MM.1S (cell line): Measurements from ENCODE around the gene ANKRD16.

ENCODE experiments used
- DNase-seq: peaks from one replicate; pipeline ENCODE4 v3.0.0-alpha.2; 2015
- H2AFZ ChIP-seq: fragments of 300-600 bp; sonication (generic); 2 replicates; pipeline ENCODE4 v1.6.0; 2016; ENCODE audit warnings: antibody characterized with exemption, low read length
- H3F3A ChIP-seq: fragments of 300-600 bp; sonication (generic); 2 replicates; pipeline ENCODE4 v1.6.1; 2016; ENCODE audit warnings: mild to moderate bottlenecking, antibody characterized with exemption, low read length, moderate library complexity, mixed read lengths; ENCODE audit not compliant: insufficient read depth
- H3K27ac ChIP-seq: fragments of 300-600 bp; sonication (generic); 2 replicates; pipeline ENCODE4 v1.5.1; 2016; ENCODE audit warnings: mild to moderate bottlenecking, low read length
- H3K27me3 ChIP-seq: fragments of 300-600 bp; sonication (generic); replicated peaks from 2 replicates; pipeline ENCODE4 v1.6.0; 2016; ENCODE audit warnings: low read length; ENCODE audit not compliant: insufficient read depth
- H3K36me3 ChIP-seq: fragments of 300-600 bp; sonication (generic); replicated peaks from 2 replicates; pipeline ENCODE4 v1.6.1; 2016; ENCODE audit warnings: mild to moderate bottlenecking, low read length, mixed read lengths; ENCODE audit not compliant: insufficient read depth
- H3K4me1 ChIP-seq: fragments of 300-600 bp; sonication (generic); 2 replicates; pipeline ENCODE4 v1.6.1; 2016; ENCODE audit warnings: low read length, mixed read lengths
- H3K4me2 ChIP-seq: fragments of 300-600 bp; sonication (generic); 2 replicates; pipeline ENCODE4 v1.6.0; 2016; ENCODE audit warnings: low read depth, low read length
- H3K4me3 ChIP-seq: fragments of 300-600 bp; sonication (generic); 2 replicates; pipeline ENCODE4 v1.5.1; 2016; ENCODE audit warnings: low read length, mixed read lengths
- H3K79me2 ChIP-seq: fragments of 300-600 bp; sonication (generic); 2 replicates; pipeline ENCODE4 v1.6.1; 2016; ENCODE audit warnings: mixed run types, low read length, mixed read lengths
- H3K9ac ChIP-seq: fragments of 300-600 bp; sonication (generic); 2 replicates; pipeline ENCODE4 v1.6.1; 2016; ENCODE audit warnings: low read length, mixed read lengths
- H3K9me2 ChIP-seq: fragments of 300-600 bp; sonication (generic); replicated peaks from 2 replicates; pipeline ENCODE4 v1.6.1; 2016; ENCODE audit warnings: mild to moderate bottlenecking, low read length, mixed read lengths; ENCODE audit not compliant: insufficient read depth
- H3K9me3 ChIP-seq: fragments of 300-600 bp; sonication (generic); replicated peaks from 2 replicates; pipeline ENCODE4 v1.6.1; 2016; ENCODE audit warnings: mild to moderate bottlenecking, low read length, mixed read lengths; ENCODE audit not compliant: insufficient read depth
- H4K20me1 ChIP-seq: fragments of 300-600 bp; sonication (generic); 2 replicates; pipeline ENCODE4 v1.6.1; 2016; ENCODE audit warnings: mild to moderate bottlenecking, low read length, moderate library complexity, mixed read lengths; ENCODE audit not compliant: insufficient read depth
- EZH2 ChIP-seq: fragments of 300-600 bp; sonication (generic); optimal IDR thresholded peaks from 2 replicates; pipeline ENCODE3; 2017; ENCODE audit warnings: low read depth, mild to moderate bottlenecking, antibody characterized with exemption, low read length, mixed read lengths
- EZH2phosphoT487 ChIP-seq: fragments of 300-600 bp; sonication (generic); IDR thresholded peaks from 2 replicates; pipeline ENCODE4 v1.6.1; 2018; ENCODE audit warnings: antibody characterized with exemption, low read length
- TF ChIP-seq, protein P1 (sequence below): fragments of 300-600 bp; sonication (generic); IDR thresholded peaks from 2 replicates; pipeline ENCODE4 v1.5.1; 2016; ENCODE audit warnings: antibody characterized with exemption, low read length, mixed read lengths

The ANKRD16 gene

DNA sequence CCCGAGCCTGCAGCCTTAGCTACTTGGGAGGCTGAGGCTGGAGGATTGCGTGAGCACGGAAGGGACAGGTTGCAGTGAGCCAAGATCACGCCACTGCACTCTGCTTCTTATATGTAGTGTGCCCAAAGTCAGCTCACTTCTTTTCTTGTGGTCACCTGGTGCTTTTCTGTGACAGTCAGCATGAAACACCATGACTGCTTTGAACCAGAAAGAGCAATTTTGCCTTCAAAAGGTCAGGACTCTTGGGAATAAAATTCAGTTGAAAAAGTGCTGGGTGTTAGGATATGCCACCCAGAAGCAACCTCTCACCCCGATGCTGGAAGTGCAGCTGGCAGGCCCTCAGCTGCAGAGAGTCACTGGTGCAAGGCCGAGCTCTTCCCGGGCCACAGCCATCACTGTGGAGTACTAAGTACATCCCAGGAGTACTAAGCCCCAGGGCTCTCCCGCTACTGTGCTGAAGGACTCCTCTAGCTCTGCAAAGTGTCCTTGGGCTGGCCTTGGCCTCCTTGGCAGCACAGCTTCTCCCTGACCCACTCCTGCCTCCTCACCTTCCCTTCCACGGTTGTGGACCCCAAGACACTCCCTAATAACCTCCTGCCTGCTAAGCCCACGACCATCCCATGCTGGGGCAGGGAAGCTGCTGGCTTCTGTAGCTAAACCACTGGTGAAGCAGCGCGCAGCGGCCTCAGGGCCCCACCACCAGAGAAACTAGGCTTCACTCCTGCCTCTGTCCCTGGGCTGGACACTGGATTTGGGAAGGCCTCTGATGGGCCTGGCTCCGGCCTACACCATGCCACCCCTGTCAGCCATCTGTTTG is 58.9 kb downstream of the ANKRD16 start:
- Histone ChIP-seq H3K27ac (no peak overlapping the region), H3K36me3 (no peaks in the 10 kb centered on the region), H3F3A (no peaks in the 10 kb centered on the region), H3K4me2 (no peak overlapping the region), H3K79me2 (no peaks in the 10 kb centered on the region), H3K4me3 (no peak overlapping the region), H3K4me1 (no peaks in the 10 kb centered on the region), H2AFZ (no peak overlapping the region), H3K9me2 (no peaks in the 10 kb centered on the region), H3K9ac (no peak overlapping the region), H4K20me1 (no peaks in the 10 kb centered on the region), H3K27me3 (no peaks in the 10 kb centered on the region), H3K9me3 (no peaks in the 10 kb centered on the region)
- TF ChIP-seq, protein P1, sequence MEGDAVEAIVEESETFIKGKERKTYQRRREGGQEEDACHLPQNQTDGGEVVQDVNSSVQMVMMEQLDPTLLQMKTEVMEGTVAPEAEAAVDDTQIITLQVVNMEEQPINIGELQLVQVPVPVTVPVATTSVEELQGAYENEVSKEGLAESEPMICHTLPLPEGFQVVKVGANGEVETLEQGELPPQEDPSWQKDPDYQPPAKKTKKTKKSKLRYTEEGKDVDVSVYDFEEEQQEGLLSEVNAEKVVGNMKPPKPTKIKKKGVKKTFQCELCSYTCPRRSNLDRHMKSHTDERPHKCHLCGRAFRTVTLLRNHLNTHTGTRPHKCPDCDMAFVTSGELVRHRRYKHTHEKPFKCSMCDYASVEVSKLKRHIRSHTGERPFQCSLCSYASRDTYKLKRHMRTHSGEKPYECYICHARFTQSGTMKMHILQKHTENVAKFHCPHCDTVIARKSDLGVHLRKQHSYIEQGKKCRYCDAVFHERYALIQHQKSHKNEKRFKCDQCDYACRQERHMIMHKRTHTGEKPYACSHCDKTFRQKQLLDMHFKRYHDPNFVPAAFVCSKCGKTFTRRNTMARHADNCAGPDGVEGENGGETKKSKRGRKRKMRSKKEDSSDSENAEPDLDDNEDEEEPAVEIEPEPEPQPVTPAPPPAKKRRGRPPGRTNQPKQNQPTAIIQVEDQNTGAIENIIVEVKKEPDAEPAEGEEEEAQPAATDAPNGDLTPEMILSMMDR, result no peak
- TF ChIP-seq EZH2phosphoT487, result no peak
- TF ChIP-seq EZH2, result no peak
- no peak for DNase-seq

- no peaks in the 10 kb centered on the region for H3K4me1 ChIP-seq
- TF ChIP-seq EZH2phosphoT487, result no peak
- no peak for TF ChIP-seq EZH2
- TF ChIP-seq, protein P1, result no peak
- no peaks in the 10 kb centered on the region for H3K79me2 ChIP-seq
- no peak overlapping the region for H3K27ac ChIP-seq
- H3K4me3 ChIP-seq, result no peak overlapping the region
- H3K27me3 ChIP-seq, result no peaks in the 10 kb centered on the region
- H3K4me2 ChIP-seq, result no peak overlapping the region
- no peaks in the 10 kb centered on the region for H3K9me2 ChIP-seq
- H3K9ac ChIP-seq, result no peak overlapping the region
- no peak overlapping the region for H2AFZ ChIP-seq
- H3F3A ChIP-seq, result no peaks in the 10 kb centered on the region
- no peaks in the 10 kb centered on the region for H3K36me3 ChIP-seq
- H3K9me3 ChIP-seq, result no peaks in the 10 kb centered on the region
- H4K20me1 ChIP-seq, result no peaks in the 10 kb centered on the region
- no peak for DNase-seq
Measured at GRCh38 chr10:5829267-5829666, 60.4 kb downstream of the ANKRD16 start.

- Histone ChIP-seq H3K4me2 (no peak overlapping the region), H3K9ac (no peak overlapping the region), H3K4me1 (no peaks in the 10 kb centered on the region), H2AFZ (no peak overlapping the region), H3K27ac (no peak overlapping the region), H3K36me3 (no peaks in the 10 kb centered on the region), H3K79me2 (no peaks in the 10 kb centered on the region), H3K4me3 (no peak overlapping the region), H3K9me3 (no peaks in the 10 kb centered on the region), H3K9me2 (no peaks in the 10 kb centered on the region), H3K27me3 (no peaks in the 10 kb centered on the region), H4K20me1 (no peaks in the 10 kb centered on the region), H3F3A (no peaks in the 10 kb centered on the region)
- DNase-seq, result no peak
- TF ChIP-seq EZH2phosphoT487 (no peak), EZH2 (no peak)
- TF ChIP-seq, protein P1, result no peak
Measured at GRCh38 chr10:5828725-5829124, 61.0 kb downstream of the ANKRD16 start.
